Ureter (tissue), 1 donor: ENCODE results near the gene ART5. TPM values are rescaled to one million over a fixed set of nuclear protein-coding genes. Genes with fewer than 3 reads are reported as not detected.
"Not testable (repeated sequence)": the region's sequence is repeated elsewhere in the genome, so short reads cannot be mapped to it uniquely, and the experiment has no call there.

Experiments
- DNase-seq: peaks from one replicate; pipeline ENCODE4 v3.0.0-alpha.2; 2020; ENCODE audit warnings: low spot score
- total RNA-seq: library from RNA; stranded (reverse); gene quantifications from one replicate; pipeline ENCODE4 v1.2.4, GENCODE V29; 2023
- donor health status: DM: yes; HTN: yes; CAD: no.

Gene ART5
- total RNA-seq, 1 donor from 2014 or later = not detected

- DNase-seq = no peak
Observed at GRCh38 chr11:3658252-3658651, 16.5 kb upstream of the ART5 start.

GRCh38 chr11:3657331-3657730 is 15.5 kb upstream of the ART5 start:
- DNase-seq = not testable (repeated sequence)

GRCh38 chr11:3655547-3655946 is 13.8 kb upstream of the ART5 start:
- no peak for DNase-seq

- not testable (repeated sequence) for DNase-seq
Observed at GRCh38 chr11:3652514-3652913, 10.7 kb upstream of the ART5 start.

GRCh38 chr11:3649374-3649773 is 7.6 kb upstream of the ART5 start:
- DNase-seq = not testable (repeated sequence)

- not testable (repeated sequence) for DNase-seq
Observed at GRCh38 chr11:3648843-3649242, 7.1 kb upstream of the ART5 start.

GRCh38 chr11:3645552-3645951 is 3.8 kb upstream of the ART5 start:
- no peak for DNase-seq

- no peak for DNase-seq
Observed at GRCh38 chr11:3644817-3645235, 3.0 kb upstream of the ART5 start, which contains the start of gene ART1. TSS of gene ART1 (plus strand) at chr11:3645128. CDS start at chr11:3659214, 14,086 bp downstream.

GRCh38 chr11:3643102-3643546 is 1.3 kb upstream of the ART5 start:
- not testable (repeated sequence) for DNase-seq

- peak; percentile 56 for DNase-seq
Observed at GRCh38 chr11:3642071-3642951, 519 bp upstream of the ART5 start.

GRCh38 chr11:3641191-3641590 is 601 bp downstream of the ART5 start:
- DNase-seq = no peak

- no peak for DNase-seq
Observed at GRCh38 chr11:3639841-3640240, 2.0 kb downstream of the ART5 start.

- no peak for DNase-seq
Observed at GRCh38 chr11:3638513-3638912, 3.3 kb downstream of the ART5 start.

- DNase-seq = no peak
Observed at GRCh38 chr11:3637201-3637600, 4.6 kb downstream of the ART5 start.

- DNase-seq = no peak
Observed at GRCh38 chr11:3635641-3636375, 6.0 kb downstream of the ART5 start.

- no peak for DNase-seq
Observed at GRCh38 chr11:3632070-3632660, 9.6 kb downstream of the ART5 start.

- no peak for DNase-seq
Observed at GRCh38 chr11:3631331-3631730, 10.5 kb downstream of the ART5 start.

- no peak for DNase-seq
Observed at GRCh38 chr11:3627291-3627690, 14.5 kb downstream of the ART5 start.

- DNase-seq = peak; percentile 62
Observed at GRCh38 chr11:3626250-3626960, 15.4 kb downstream of the ART5 start.

GRCh38 chr11:3623767-3624458 is 17.9 kb downstream of the ART5 start:
- DNase-seq = no peak

- no peak for DNase-seq
Observed at GRCh38 chr11:3623121-3623520, 18.7 kb downstream of the ART5 start.
